HG03095 (cell line): Measurements from ENCODE around the gene APLF.
"Not testable (repeated sequence)": the region's sequence is repeated elsewhere in the genome, so short reads cannot be mapped to it uniquely, and the experiment has no call there.

Experiments
- ATAC-seq: cut with Tn5 transposase; IDR thresholded peaks from one replicate; pipeline ENCODE4 v1.9.1; 2021; ENCODE audit warnings: moderate library complexity; ENCODE audit not compliant: unreplicated experiment

The APLF gene

GRCh38 chr2:68472796-68473414 is 5.5 kb downstream of the APLF start:
- no peak for ATAC-seq

- no peak for ATAC-seq
Observed at GRCh38 chr2:68475110-68475509, 7.7 kb downstream of the APLF start.

GRCh38 chr2:68475576-68475975 is 8.2 kb downstream of the APLF start:
- ATAC-seq = no peak

- ATAC-seq = no peak
Observed at GRCh38 chr2:68476454-68476853, 9.1 kb downstream of the APLF start.

GRCh38 chr2:68478688-68479087 is 11.3 kb downstream of the APLF start:
- ATAC-seq = no peak

GRCh38 chr2:68482296-68482820 is 15.0 kb downstream of the APLF start:
- ATAC-seq = no peak

- ATAC-seq = no peak
Observed at GRCh38 chr2:68483011-68483410, 15.6 kb downstream of the APLF start.

- ATAC-seq = no peak
Observed at GRCh38 chr2:68487773-68488355, 20.5 kb downstream of the APLF start.

- ATAC-seq = not testable (repeated sequence)
Observed at GRCh38 chr2:68488605-68489004, 21.2 kb downstream of the APLF start.

GRCh38 chr2:68489282-68489681 is 21.9 kb downstream of the APLF start:
- ATAC-seq = no peak

- ATAC-seq = no peak
Observed at GRCh38 chr2:68491582-68491981, 24.2 kb downstream of the APLF start.

GRCh38 chr2:68499133-68499532 is 31.7 kb downstream of the APLF start:
- ATAC-seq = no peak

- ATAC-seq = no peak
Observed at GRCh38 chr2:68500649-68501048, 33.3 kb downstream of the APLF start.

- no peak for ATAC-seq
Observed at GRCh38 chr2:68501768-68502167, 34.4 kb downstream of the APLF start.

- no peak for ATAC-seq
Observed at GRCh38 chr2:68505603-68506159, 38.3 kb downstream of the APLF start.

GRCh38 chr2:68506170-68506569 is 38.8 kb downstream of the APLF start:
- no peak for ATAC-seq

- ATAC-seq = no peak
Observed at GRCh38 chr2:68512326-68512725, 44.9 kb downstream of the APLF start.

- ATAC-seq = no peak
Observed at GRCh38 chr2:68512966-68513365, 45.6 kb downstream of the APLF start.

- ATAC-seq = no peak
Observed at GRCh38 chr2:68514316-68514929, 47.0 kb downstream of the APLF start.

- ATAC-seq = no peak
Observed at GRCh38 chr2:68516051-68516955, 48.9 kb downstream of the APLF start.

- ATAC-seq = no peak
Observed at GRCh38 chr2:68519236-68519635, 51.9 kb downstream of the APLF start.
